ENCODE data around the gene NRXN3.

DNA sequence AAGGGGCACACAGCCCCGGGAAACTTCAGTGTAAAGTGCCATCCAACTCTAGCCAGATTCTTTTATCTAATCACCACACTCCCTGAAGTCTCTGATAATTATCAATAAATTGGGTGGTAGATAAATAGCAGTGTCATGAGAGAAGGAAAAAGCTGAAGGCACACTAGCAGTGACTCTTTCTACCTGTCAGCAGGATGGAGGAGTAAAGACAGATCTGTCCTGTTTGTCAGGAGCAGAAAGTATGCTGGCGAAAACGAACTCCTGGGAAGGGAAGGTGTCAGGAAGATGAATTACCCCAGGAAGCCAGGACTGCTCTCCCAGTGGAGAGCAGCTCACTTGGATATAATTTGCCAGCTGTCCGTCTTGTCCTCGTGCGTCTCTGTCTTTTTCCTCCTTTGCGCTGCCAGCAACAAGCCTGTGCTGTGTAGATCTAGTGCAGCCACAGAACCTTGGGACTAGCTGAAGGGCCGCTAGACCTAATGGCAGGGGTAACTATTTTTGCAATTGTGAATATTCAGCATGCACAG, 1059.3 kb downstream of the NRXN3 start:
- TF ChIP-seq, protein P1, sequence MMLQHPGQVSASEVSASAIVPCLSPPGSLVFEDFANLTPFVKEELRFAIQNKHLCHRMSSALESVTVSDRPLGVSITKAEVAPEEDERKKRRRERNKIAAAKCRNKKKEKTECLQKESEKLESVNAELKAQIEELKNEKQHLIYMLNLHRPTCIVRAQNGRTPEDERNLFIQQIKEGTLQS (CRISPR knock-in tag; IDR thresholded peaks at IDR 0.05) = no peak
- TF ChIP-seq ZNF546 (CRISPR knock-in tag; conservative IDR thresholded peaks at IDR 0.05) (no peak), NCOA2 (CRISPR knock-in tag; IDR thresholded peaks at IDR 0.05) (no peak), POLR2A (IDR thresholded peaks at IDR 0.05; ENCODE audit: insufficient read depth in 1 of 2, low read depth in 2 of 2, low read length in 2 of 2) (no peak)
- TF ChIP-seq, protein P2, sequence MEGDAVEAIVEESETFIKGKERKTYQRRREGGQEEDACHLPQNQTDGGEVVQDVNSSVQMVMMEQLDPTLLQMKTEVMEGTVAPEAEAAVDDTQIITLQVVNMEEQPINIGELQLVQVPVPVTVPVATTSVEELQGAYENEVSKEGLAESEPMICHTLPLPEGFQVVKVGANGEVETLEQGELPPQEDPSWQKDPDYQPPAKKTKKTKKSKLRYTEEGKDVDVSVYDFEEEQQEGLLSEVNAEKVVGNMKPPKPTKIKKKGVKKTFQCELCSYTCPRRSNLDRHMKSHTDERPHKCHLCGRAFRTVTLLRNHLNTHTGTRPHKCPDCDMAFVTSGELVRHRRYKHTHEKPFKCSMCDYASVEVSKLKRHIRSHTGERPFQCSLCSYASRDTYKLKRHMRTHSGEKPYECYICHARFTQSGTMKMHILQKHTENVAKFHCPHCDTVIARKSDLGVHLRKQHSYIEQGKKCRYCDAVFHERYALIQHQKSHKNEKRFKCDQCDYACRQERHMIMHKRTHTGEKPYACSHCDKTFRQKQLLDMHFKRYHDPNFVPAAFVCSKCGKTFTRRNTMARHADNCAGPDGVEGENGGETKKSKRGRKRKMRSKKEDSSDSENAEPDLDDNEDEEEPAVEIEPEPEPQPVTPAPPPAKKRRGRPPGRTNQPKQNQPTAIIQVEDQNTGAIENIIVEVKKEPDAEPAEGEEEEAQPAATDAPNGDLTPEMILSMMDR (CRISPR knock-in tag; IDR thresholded peaks at IDR 0.05) = no peak

Data from HepG2 (cell line).